GM12878 (cell line): ENCODE measurements around the gene DDAH1. TPM values are rescaled to one million over a fixed set of nuclear protein-coding genes. Genes with fewer than 3 reads are reported as not detected.

ENCODE experiments used
- ATAC-seq: fragments of 200-7000 bp; cut with Tn5 transposase; 3 replicates; pipeline ENCODE4 v1.9.1; 2020; ENCODE audit warnings: mild to moderate bottlenecking, moderate library complexity
- BruUV-seq: library from RNA; stranded (reverse); fragments of 400-500 nt; replicated peaks from 2 replicates; lab custom pipeline; 2021; lab: Mats Ljungman, UMichigan
- CTCF ChIA-PET: fragments of 300-600 bp; sonication (Branson Sonifier 250); formaldehyde crosslinking; extraction: SDS; loops from one replicate; lab custom pipeline; 2021; ENCODE audit warnings: inconsistent platforms; lab: Yijun Ruan, JAX
- POLR2A ChIA-PET: fragments of 350-600 bp; formaldehyde crosslinking; extraction: SDS; loops from one replicate; lab custom pipeline; 2021; ENCODE audit warnings: inconsistent platforms; lab: Charles Lee
- RAD21 ChIA-PET: fragments of 300-600 bp; sonication (Branson Sonifier 250); formaldehyde crosslinking; loops from one replicate; lab custom pipeline; 2023; ENCODE audit warnings: antibody characterized with exemption; ENCODE audit not compliant: unreplicated experiment; lab: Charles Lee
- SMC1A ChIA-PET: fragments of 300-600 bp; sonication (Branson Sonifier 250); formaldehyde crosslinking; loops from one replicate; lab custom pipeline; 2023; ENCODE audit not compliant: unreplicated experiment, uncharacterized antibody; lab: Charles Lee
- DNase-seq: peaks from one replicate; pipeline ENCODE4 v3.0.0-alpha.2; 2011; ENCODE audit warnings: low read depth, low spot score
- FAIRE-seq: peaks from 3 replicates; lab custom pipeline; 2011; peaks lifted over from hg19 to GRCh38; lab: Jason Lieb, UNC
- H2AFZ ChIP-seq: 2 replicates; pipeline ENCODE4 v1.6.0; 2011; ENCODE audit warnings: low read depth, low read length, control low read depth; ENCODE audit not compliant: control insufficient read depth
- H3K27ac ChIP-seq: 2 replicates; pipeline ENCODE4 v1.5.1; 2011; ENCODE audit warnings: control low read depth; ENCODE audit not compliant: control insufficient read depth, insufficient read depth
- H3K27me3 ChIP-seq, 2 experiments: replicated peaks in 1 of 2; 2 replicates each; pipeline versions ENCODE4 v1.6.0 to v1.6.1; 2011; ENCODE audit warnings: low read length in 1 of 2; ENCODE audit not compliant: control insufficient read depth in 2 of 2, insufficient read depth in 2 of 2
- H3K36me3 ChIP-seq, 2 experiments: 2 replicates each; pipeline ENCODE4 v1.5.1; 2011; ENCODE audit warnings: low read length in 1 of 2; ENCODE audit not compliant: control insufficient read depth in 2 of 2, insufficient read depth in 2 of 2
- H3K4me1 ChIP-seq: 2 replicates; pipeline ENCODE4 v1.6.1; 2011; ENCODE audit warnings: mild to moderate bottlenecking, low read length, moderate library complexity, mixed read lengths; ENCODE audit not compliant: control insufficient read depth, insufficient read depth
- H3K4me2 ChIP-seq: 2 replicates; pipeline ENCODE4 v1.6.0; 2011; ENCODE audit warnings: control low read depth; ENCODE audit not compliant: control insufficient read depth, insufficient read depth
- H3K4me3 ChIP-seq: fragments of 200-600 bp; sonication (generic); 2 replicates; pipeline ENCODE4 v1.5.1; 2016
- H3K79me2 ChIP-seq: 2 replicates; pipeline ENCODE4 v1.6.0; 2011; ENCODE audit warnings: low read length; ENCODE audit not compliant: control insufficient read depth, insufficient read depth
- H3K9ac ChIP-seq: 2 replicates; pipeline ENCODE4 v1.8.0; 2011; ENCODE audit warnings: low read length, control low read depth, mixed read lengths; ENCODE audit not compliant: control insufficient read depth, insufficient read depth
- H3K9me3 ChIP-seq: replicated peaks from 3 replicates; pipeline ENCODE4 v1.5.1; 2011; ENCODE audit warnings: mild to moderate bottlenecking, low read length; ENCODE audit not compliant: control insufficient read depth, insufficient read depth
- H4K20me1 ChIP-seq: 2 replicates; pipeline ENCODE4 v1.6.0; 2011; ENCODE audit not compliant: control insufficient read depth, insufficient read depth
- CREB1 ChIP-seq: IDR thresholded peaks from 2 replicates; pipeline ENCODE4 v1.6.1; 2012; ENCODE audit warnings: low read depth, mild to moderate bottlenecking, inconsistent platforms
- DPF2 ChIP-seq: fragments of 450-650 bp; IDR thresholded peaks from 2 replicates; pipeline ENCODE4 v1.6.1; 2017; ENCODE audit warnings: mild to moderate bottlenecking
- ESRRA ChIP-seq: IDR thresholded peaks from 2 replicates; pipeline ENCODE4 v1.6.1; 2012; ENCODE audit warnings: mild to moderate bottlenecking, low read length, improper control_type of control experiment
- GABPA ChIP-seq: IDR thresholded peaks from 2 replicates; pipeline ENCODE4 v1.6.1; 2014; ENCODE audit warnings: antibody characterized with exemption, low read depth, mild to moderate bottlenecking, inconsistent platforms
- LARP7 ChIP-seq: fragments of 450-650 bp; IDR thresholded peaks from 2 replicates; pipeline ENCODE4 v1.6.1; 2017; ENCODE audit warnings: mild to moderate bottlenecking
- MLLT1 ChIP-seq: fragments of 450-650 bp; IDR thresholded peaks from 2 replicates; pipeline ENCODE4 v1.6.1; 2016; ENCODE audit warnings: mild to moderate bottlenecking
- MTA3 ChIP-seq: IDR thresholded peaks from 2 replicates; pipeline ENCODE4 v1.6.1; 2012; ENCODE audit warnings: low read length, inconsistent platforms, borderline replicate concordance
- RBBP5 ChIP-seq: fragments of 200-600 bp; sonication (generic); conservative IDR thresholded peaks from 2 replicates; pipeline ENCODE4 v1.6.1; 2016
- SRF ChIP-seq, 2 experiments: IDR thresholded peaks; 2 replicates each; pipeline ENCODE4 v1.6.1; 2011; ENCODE audit warnings: low read depth in 2 of 2, low read length in 2 of 2, mild to moderate bottlenecking in 1 of 2, moderate library complexity in 1 of 2
- TCF7 ChIP-seq: IDR thresholded peaks from 2 replicates; pipeline ENCODE4 v1.6.1; 2014; ENCODE audit warnings: antibody characterized with exemption, borderline replicate concordance
- ZNF592 ChIP-seq: fragments of 450-650 bp; IDR thresholded peaks from 2 replicates; pipeline ENCODE4 v1.6.1; 2017; ENCODE audit warnings: mild to moderate bottlenecking, moderate library complexity
- WGBS: methylation state at CpG from one replicate; pipeline ENCODE4 v1.1.6; 2016; ENCODE audit warnings: low lambda C conversion rate; ENCODE audit not compliant: insufficient replicate concordance, insufficient coverage; ENCODE audit errors: missing lambda C conversion rate; 5-methylcytosine and 5-hydroxymethylcytosine counted together
- in situ Hi-C: fragments of 300-500 bp; cut with MboI; formaldehyde crosslinking; loops from 9 replicates; pipeline ENCODE4 v1.14.3; 2018; ENCODE audit warnings: mixed read lengths
- intact Hi-C: fragments of 100-400 bp; cut with micrococcal nuclease; formaldehyde crosslinking; loops from one replicate; pipeline ENCODE4 v1.14.2; 2022; ENCODE audit not compliant: unreplicated experiment
- polyA plus RNA-seq, 11 experiments: library from polyadenylated mRNA; depleted of rRNA in 4 of 11; unstranded in 6 of 11; stranded (reverse) in 5 of 11; fragments of >200 nt; fragmentation: Nextera tagmentation in 4 of 11; fragmentation: Illumina TruSeq in 1 of 11; extraction: Ambion mirVana in 4 of 11; extraction: Trizol in 1 of 11; gene quantifications; 1 replicate in 1 of 11; 2 replicates in 10 of 11; pipeline versions ENCODE4 v1.2.1 to v1.2.3, GENCODE V29; 2011 to 2016; ENCODE audit warnings: inconsistent platforms in 2 of 11, missing spikeins in 2 of 11, low read depth in 1 of 11
- total RNA-seq, 4 experiments: library from RNA; depleted of rRNA in 3 of 4; stranded (reverse); fragments of >200 nt in 3 of 4; fragmentation: Illumina TruSeq in 1 of 4; extraction: Trizol in 1 of 4; gene quantifications; 2 replicates each; pipeline versions ENCODE4 v1.2.1 to v1.2.3, GENCODE V29; 2013 to 2021

DDAH1 gene
- total and polyA plus RNA-seq, 10 of the 15 experiments (the other 5 are each of a cell fraction or from before 2014, with no cell fraction given): 0.07 to 0.88 (median 0.27) TPM; not detected in 6

- no peak overlapping the region for H3K9ac ChIP-seq
- TF ChIP-seq DPF2: no peak
- FAIRE-seq (no peak), ATAC-seq (no peak), DNase-seq (no peak)
- ChIA-PET RAD21 (no interaction called here), CTCF (interaction anchor here (1.1 kb wide), 1 partner anchor 19 kb away, joined by 3 read pairs; no protein-coding TSS in a partner anchor), POLR2A (interaction anchor here (0.6 kb wide), 1 partner anchor 12 kb away, joined by 3 read pairs; no protein-coding TSS in a partner anchor), SMC1A (interaction anchor here (0.6 to 1.6 kb wide), 3 partner anchors 11 to 75 kb away, joined by 3 read pairs; no protein-coding TSS in a partner anchor)
- no peaks in the 10 kb centered on the region for H3K4me1 ChIP-seq
- H3K4me2 ChIP-seq: no peak overlapping the region
- no TSS peak for BruUV-seq
- H4K20me1 ChIP-seq: no peaks in the 10 kb centered on the region
- H3K9me3 ChIP-seq: no peaks in the 10 kb centered on the region; the same call in 2 of the 3 replicates
- H3K79me2 ChIP-seq: no peaks in the 10 kb centered on the region
- no peak overlapping the region for H3K4me3 ChIP-seq
- in situ Hi-C loops: no loop called here
- WGBS: 0% methylated on average over 2 of the region's 2 CpGs
- intact Hi-C loops: no loop called here
- H3K27me3 ChIP-seq: no peaks in the 10 kb centered on the region; a peak in 1 of 4 replicates
- no peak overlapping the region for H3K27ac ChIP-seq
- H2AFZ ChIP-seq: no peak overlapping the region
- no peaks in the 10 kb centered on the region for H3K36me3 ChIP-seq
These were observed 86.4 kb downstream of the DDAH1 start for GRCh38 chr1:85378534-85378933.

- ATAC-seq: no peak
- no peak overlapping the region for H3K4me2 ChIP-seq
- ChIA-PET POLR2A (no interaction called here), SMC1A (interaction anchor here (0.8 kb wide), 1 partner anchor 953 kb away, joined by 3 read pairs; no protein-coding TSS in a partner anchor), RAD21 (no interaction called here), CTCF (interaction anchor here (0.7 kb wide), 1 partner anchor 32 kb away, joined by 3 read pairs; no protein-coding TSS in a partner anchor)
- no peaks in the 10 kb centered on the region; a peak in 1 of 4 replicates for H3K27me3 ChIP-seq
- no peak for FAIRE-seq
- DNase-seq: no peak
- no peaks in the 10 kb centered on the region for H3K4me1 ChIP-seq
- no peaks in the 10 kb centered on the region for H3K9me3 ChIP-seq
- H3K9ac ChIP-seq: no peak overlapping the region
- H3K36me3 ChIP-seq: no peaks in the 10 kb centered on the region
- H4K20me1 ChIP-seq: no peaks in the 10 kb centered on the region
- intact Hi-C loops (no loop called here), in situ Hi-C loops (no loop called here)
- H2AFZ ChIP-seq: no peak overlapping the region
- H3K27ac ChIP-seq: no peak overlapping the region
- H3K4me3 ChIP-seq: no peak overlapping the region
- 44% methylated on average over 1 of the region's 1 CpG for WGBS
- no TSS peak for BruUV-seq
- no peaks in the 10 kb centered on the region for H3K79me2 ChIP-seq
- TF ChIP-seq MLLT1 (no peak), CREB1 (no peak), ZNF592 (no peak), GABPA (no peak), RBBP5 (no peak), LARP7 (no peak), SRF (IDR thresholded peaks at IDR 0.05; ENCODE audit: low read depth in 2 of 2, low read length in 2 of 2) (no peak), TCF7 (no peak), ESRRA (no peak), MTA3 (no peak)
These were observed 88.6 kb downstream of the DDAH1 start for GRCh38 chr1:85376356-85376755.
